HepG2 (cell line): Measurements from ENCODE around the gene KANK4. TPM values are rescaled to one million over a fixed set of nuclear protein-coding genes. Genes with fewer than 3 reads are reported as not detected.

ENCODE experiments used
- ARID5B ChIP-seq: IDR thresholded peaks from 2 replicates; pipeline ENCODE4 v1.4.0; 2020; ENCODE audit warnings: mild to moderate bottlenecking, missing genetic modification reagents
- BCL6 ChIP-seq: IDR thresholded peaks from 2 replicates; pipeline ENCODE4 v1.6.1; 2016; ENCODE audit warnings: missing genetic modification reagents, missing compliant biosample characterization
- CEBPB ChIP-seq: IDR thresholded peaks from 2 replicates; pipeline ENCODE4 v1.6.1; 2011; ENCODE audit warnings: low read depth, low read length, improper control_type of control experiment, borderline replicate concordance
- FOXK1 ChIP-seq: sonication (generic); formaldehyde crosslinking; IDR thresholded peaks from 2 replicates; pipeline ENCODE4 v1.4.0; 2020; ENCODE audit warnings: low read depth, missing genetic modification reagents, borderline replicate concordance
- HNF4A ChIP-seq: sonication (generic); formaldehyde crosslinking; IDR thresholded peaks from 2 replicates; pipeline ENCODE4 v1.4.0; 2020; ENCODE audit warnings: missing genetic modification reagents
- JUND ChIP-seq: sonication (generic); formaldehyde crosslinking; IDR thresholded peaks from 2 replicates; pipeline ENCODE4 v1.8.0; 2022; ENCODE audit warnings: mild to moderate bottlenecking, missing genetic modification reagents
- KAT8 ChIP-seq: IDR thresholded peaks from 2 replicates; pipeline ENCODE4 v1.6.1; 2016; ENCODE audit warnings: missing genetic modification reagents, missing compliant biosample characterization
- KDM6A ChIP-seq: IDR thresholded peaks from 2 replicates; pipeline ENCODE4 v1.6.1; 2016; ENCODE audit warnings: low read depth
- LCORL ChIP-seq, 2 experiments: fragments of 450-650 bp in 1 of 2; sonication (generic) in 1 of 2; formaldehyde crosslinking in 1 of 2; IDR thresholded peaks; 2 replicates each; pipeline versions ENCODE4 v1.5.0 to v1.6.1; 2017 to 2020; ENCODE audit warnings: antibody characterized with exemption in 1 of 2, missing genetic modification reagents in 1 of 2
- NR2F2 ChIP-seq: IDR thresholded peaks from 2 replicates; pipeline ENCODE4 v1.6.1; 2012; ENCODE audit warnings: low read depth, inconsistent platforms, borderline replicate concordance
- PAWR ChIP-seq: sonication (generic); formaldehyde crosslinking; IDR thresholded peaks from 2 replicates; pipeline ENCODE4 v1.4.0; 2020; ENCODE audit warnings: missing genetic modification reagents, mild to moderate bottlenecking, borderline replicate concordance
- RARA ChIP-seq: IDR thresholded peaks from 2 replicates; pipeline ENCODE4 v1.6.1; 2016; ENCODE audit warnings: missing genetic modification reagents, missing compliant biosample characterization
- RERE ChIP-seq: IDR thresholded peaks from 2 replicates; pipeline ENCODE4 v1.6.1; 2016; ENCODE audit warnings: low read depth, missing genetic modification reagents, missing compliant biosample characterization
- SALL2 ChIP-seq: sonication (generic); formaldehyde crosslinking; IDR thresholded peaks from 2 replicates; pipeline ENCODE4 v1.8.1; 2023; ENCODE audit warnings: mild to moderate bottlenecking, missing genetic modification reagents, inconsistent platforms
- SOX6 ChIP-seq, 2 experiments: fragments of 450-650 bp in 1 of 2; sonication (generic) in 1 of 2; formaldehyde crosslinking in 1 of 2; IDR thresholded peaks; 2 replicates each; pipeline versions ENCODE4 v1.4.0 to v1.6.1; 2017 to 2020; ENCODE audit warnings: antibody characterized with exemption in 1 of 2, mild to moderate bottlenecking in 1 of 2, missing genetic modification reagents in 1 of 2
- ZNF292 ChIP-seq: sonication (generic); formaldehyde crosslinking; IDR thresholded peaks from 2 replicates; pipeline ENCODE4 v1.8.1; 2022; ENCODE audit warnings: mild to moderate bottlenecking, low read depth, missing genetic modification reagents, borderline replicate concordance
- ZNF580 ChIP-seq: IDR thresholded peaks from 2 replicates; pipeline ENCODE4 v1.6.1; 2016; ENCODE audit warnings: low read depth, borderline replicate concordance
- ZNF747 ChIP-seq: sonication (generic); formaldehyde crosslinking; IDR thresholded peaks from 2 replicates; pipeline ENCODE4 v1.8.1; 2023; ENCODE audit warnings: missing genetic modification reagents, mild to moderate bottlenecking, borderline replicate concordance
- polyA plus RNA-seq, 8 experiments: library from polyadenylated mRNA; depleted of rRNA in 3 of 8; stranded (reverse) in 7 of 8; unstranded in 1 of 8; fragments of >200 nt; fragmentation: Illumina TruSeq in 4 of 8; extraction: Trizol in 4 of 8; gene quantifications; 2 replicates each; pipeline versions ENCODE4 v1.2.1 to v1.2.3, GENCODE V29; 2011 to 2016; ENCODE audit warnings: low read depth in 4 of 8, missing spikeins in 1 of 8, mixed read lengths in 1 of 8; ENCODE audit not compliant: insufficient read depth in 1 of 8
- total RNA-seq, 5 experiments: library from RNA; depleted of rRNA; stranded (reverse); fragments of >200 nt; fragmentation: Illumina TruSeq; extraction: Trizol; gene quantifications; 2 replicates each; pipeline ENCODE4 v1.2.3, GENCODE V29; 2016; ENCODE audit warnings: low read depth in 1 of 5
- TF ChIP-seq, protein P1 (sequence below): sonication (generic); formaldehyde crosslinking; IDR thresholded peaks from 2 replicates; pipeline ENCODE4 v1.4.0; 2020; ENCODE audit warnings: missing genetic modification reagents, mild to moderate bottlenecking, borderline replicate concordance

KANK4 gene
- total and polyA plus RNA-seq, 2 of the 13 experiments (the other 11 are each of a cell fraction or from before 2014, with no cell fraction given): 16.1 to 25.7 TPM

GRCh38 chr1:62198781-62199125 lies 120.5 kb downstream of the KANK4 start (continued):
- TF ChIP-seq NR2F2: 0 out of 2 replicates have a peak, but pooled peaks have one; percentile 29
- TF ChIP-seq ZNF747 (CRISPR knock-in tag): peak; percentile 61; the same call in 1 of the 2 replicates
- no peak for TF ChIP-seq ZNF580 (CRISPR knock-in tag)
- TF ChIP-seq KAT8 (CRISPR knock-in tag): peak; percentile 54; the same call in 1 of the 2 replicates
- peak; percentile 53; the same call in 1 of the 2 replicates for TF ChIP-seq ZNF292 (CRISPR knock-in tag)
- TF ChIP-seq, protein P1, sequence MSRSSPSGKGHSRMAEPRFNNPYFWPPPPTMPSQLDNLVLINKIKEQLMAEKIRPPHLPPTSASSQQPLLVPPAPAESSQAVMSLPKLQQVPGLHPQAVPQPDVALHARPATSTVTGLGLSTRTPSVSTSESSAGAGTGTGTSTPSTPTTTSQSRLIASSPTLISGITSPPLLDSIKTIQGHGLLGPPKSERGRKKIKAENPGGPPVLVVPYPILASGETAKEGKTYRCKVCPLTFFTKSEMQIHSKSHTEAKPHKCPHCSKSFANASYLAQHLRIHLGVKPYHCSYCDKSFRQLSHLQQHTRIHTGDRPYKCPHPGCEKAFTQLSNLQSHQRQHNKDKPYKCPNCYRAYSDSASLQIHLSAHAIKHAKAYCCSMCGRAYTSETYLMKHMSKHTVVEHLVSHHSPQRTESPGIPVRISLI (CRISPR knock-in tag): peak; percentile 96
- peak; percentile 55; the same call in 1 of the 2 replicates for TF ChIP-seq JUND (CRISPR knock-in tag)
- peak; percentile 55; the same call in 1 of the 2 replicates for TF ChIP-seq RERE (CRISPR knock-in tag)
- peak; percentile 86 for TF ChIP-seq RARA (CRISPR knock-in tag)
- peak; percentile 87 for TF ChIP-seq HNF4A (CRISPR knock-in tag)
- no peak for TF ChIP-seq LCORL (IDR thresholded peaks at IDR 0.05)
- TF ChIP-seq LCORL (CRISPR knock-in tag; IDR thresholded peaks at IDR 0.05): peak; percentile 98
- TF ChIP-seq CEBPB: peak; percentile 88
- TF ChIP-seq FOXK1: no peak
- TF ChIP-seq SALL2 (CRISPR knock-in tag): 0 out of 2 replicates have a peak, but pooled peaks have one; percentile 33
- peak; percentile 91 for TF ChIP-seq ARID5B
- TF ChIP-seq PAWR (CRISPR knock-in tag): no peak
- no peak for TF ChIP-seq SOX6 (IDR thresholded peaks at IDR 0.05)
- peak; percentile 79 for TF ChIP-seq SOX6 (CRISPR knock-in tag; IDR thresholded peaks at IDR 0.05)
- TF ChIP-seq BCL6 (CRISPR knock-in tag): peak; percentile 64
- TF ChIP-seq KDM6A: peak; percentile 57; the same call in 1 of the 2 replicates
